ENCODE results near the gene TNFRSF21. TPM values are rescaled to one million over a fixed set of nuclear protein-coding genes. Genes with fewer than 3 reads are reported as not detected.

Gene TNFRSF21
- polyA plus RNA-seq, 3 donors = 0.43 to 0.86 (median 0.58) TPM

DNA sequence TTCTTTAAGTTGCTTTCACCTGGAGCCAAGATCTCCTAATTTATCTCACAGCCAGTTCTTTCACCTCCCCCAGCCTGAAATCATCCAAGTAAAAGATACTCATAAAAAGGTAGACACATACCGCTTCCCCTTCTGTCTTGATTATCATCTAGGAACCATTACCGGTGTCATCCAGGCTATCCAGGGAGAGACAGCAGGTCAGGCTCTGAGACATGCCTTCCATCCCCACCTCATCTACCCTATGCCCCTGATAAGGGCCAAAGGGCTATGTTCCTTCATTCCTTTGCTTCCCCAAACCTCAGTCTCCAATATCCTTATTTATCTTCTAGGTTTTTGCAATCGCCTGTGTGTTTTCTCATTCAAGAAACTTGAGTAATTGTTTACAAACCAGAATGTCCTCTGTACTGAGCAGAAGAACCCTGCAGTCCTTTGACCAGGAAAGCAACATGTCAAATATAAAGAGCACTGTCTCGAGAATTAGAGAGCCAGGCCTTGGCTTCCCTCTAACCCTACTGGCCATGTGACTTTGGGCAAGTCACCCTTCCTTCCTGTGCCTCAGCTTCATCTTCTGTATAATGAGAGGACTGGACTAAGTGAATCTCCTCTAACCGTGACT, 41.0 kb downstream of the TNFRSF21 start:
- Histone ChIP-seq H3K27ac (ENCODE audit: low read depth in 1 of 2, low read length in 2 of 2) (no peak overlapping the region), H3K4me2 (replicated peaks; ENCODE audit: extremely low read depth, low read length, poor library complexity, severe bottlenecking) (no peak overlapping the region), H2AFZ (ENCODE audit: insufficient read depth, low read depth, low read length, poor library complexity, severe bottlenecking) (no peak overlapping the region), H3K9me3 (replicated peaks in 1 of 2; ENCODE audit: control insufficient read depth in 1 of 2, insufficient read depth in 1 of 2, low read length in 2 of 2) (no peaks in the 10 kb centered on the region), H3K9ac (ENCODE audit: insufficient read depth, low read length, poor library complexity, severe bottlenecking) (no peak overlapping the region), H3K4me3 (replicated peaks in 1 of 3; ENCODE audit: low read depth in 2 of 3, low read length in 3 of 3) (no peak overlapping the region), H3K79me2 (ENCODE audit: insufficient read depth, low read length) (no peaks in the 10 kb centered on the region), H4K20me1 (ENCODE audit: insufficient read depth, low read length) (no peaks in the 10 kb centered on the region), H3K4me1 (ENCODE audit: control insufficient read depth in 1 of 2, insufficient read depth in 2 of 2, low read length in 2 of 2) (no peaks in the 10 kb centered on the region), H3K27me3 (ENCODE audit: control insufficient read depth in 2 of 2, insufficient read depth in 2 of 2, low read length in 2 of 2) (no peaks in the 10 kb centered on the region), H3K36me3 (replicated peaks in 1 of 2; ENCODE audit: control insufficient read depth in 1 of 2, insufficient read depth in 2 of 2, low read length in 2 of 2) (no peaks in the 10 kb centered on the region)
- Mint-ChIP-seq H3K4me3 (no peak overlapping the region), H3K36me3 (no peaks in the 10 kb centered on the region), H3K9me3 (peaks cover 0 to 2% (median 0%) of the 10 kb centered on the region in 7 donors), H3K27me3 (ENCODE audit: low read depth in 3 of 3) (peaks cover 0 to 4% (median 1%) of the 10 kb centered on the region in 3 donors), H3K27ac (peak overlapping the region in 1 of 7 donors; percentile 10), H3K4me1 (peaks cover 4% of the 10 kb centered on the region)
- 93% methylated on average over 5 of the region's 5 CpGs for WGBS (ENCODE audit: insufficient coverage)
- TF ChIP-seq, protein P1, sequence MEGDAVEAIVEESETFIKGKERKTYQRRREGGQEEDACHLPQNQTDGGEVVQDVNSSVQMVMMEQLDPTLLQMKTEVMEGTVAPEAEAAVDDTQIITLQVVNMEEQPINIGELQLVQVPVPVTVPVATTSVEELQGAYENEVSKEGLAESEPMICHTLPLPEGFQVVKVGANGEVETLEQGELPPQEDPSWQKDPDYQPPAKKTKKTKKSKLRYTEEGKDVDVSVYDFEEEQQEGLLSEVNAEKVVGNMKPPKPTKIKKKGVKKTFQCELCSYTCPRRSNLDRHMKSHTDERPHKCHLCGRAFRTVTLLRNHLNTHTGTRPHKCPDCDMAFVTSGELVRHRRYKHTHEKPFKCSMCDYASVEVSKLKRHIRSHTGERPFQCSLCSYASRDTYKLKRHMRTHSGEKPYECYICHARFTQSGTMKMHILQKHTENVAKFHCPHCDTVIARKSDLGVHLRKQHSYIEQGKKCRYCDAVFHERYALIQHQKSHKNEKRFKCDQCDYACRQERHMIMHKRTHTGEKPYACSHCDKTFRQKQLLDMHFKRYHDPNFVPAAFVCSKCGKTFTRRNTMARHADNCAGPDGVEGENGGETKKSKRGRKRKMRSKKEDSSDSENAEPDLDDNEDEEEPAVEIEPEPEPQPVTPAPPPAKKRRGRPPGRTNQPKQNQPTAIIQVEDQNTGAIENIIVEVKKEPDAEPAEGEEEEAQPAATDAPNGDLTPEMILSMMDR (IDR thresholded peaks at IDR 0.05) = no peak
- no peak for DNase-seq
- intact Hi-C loops (cut with micrococcal nuclease) = no loop called here

GRCh38 chr6:47267301-47267700, 42.4 kb downstream of the TNFRSF21 start:
- Mint-ChIP-seq H3K27me3 (ENCODE audit: low read depth in 3 of 3) (peaks cover 0 to 4% (median 1%) of the 10 kb centered on the region in 3 donors), H3K9me3 (peaks cover 0 to 2% (median 0%) of the 10 kb centered on the region in 7 donors), H3K4me3 (no peak overlapping the region), H3K27ac (no peak overlapping the region), H3K4me1 (peaks cover 4% of the 10 kb centered on the region), H3K36me3 (no peaks in the 10 kb centered on the region)
- H2AFZ ChIP-seq (ENCODE audit: insufficient read depth, low read depth, low read length, poor library complexity, severe bottlenecking) = no peak overlapping the region
- no peak overlapping the region for H3K4me3 ChIP-seq (replicated peaks in 1 of 3; ENCODE audit: low read depth in 2 of 3, low read length in 3 of 3)
- H3K9me3 ChIP-seq (replicated peaks in 1 of 2; ENCODE audit: control insufficient read depth in 1 of 2, insufficient read depth in 1 of 2, low read length in 2 of 2) = no peaks in the 10 kb centered on the region
- TF ChIP-seq, protein P1 (IDR thresholded peaks at IDR 0.05) = no peak
- no peak overlapping the region for H3K27ac ChIP-seq (ENCODE audit: low read depth in 1 of 2, low read length in 2 of 2)
- no peaks in the 10 kb centered on the region for H3K4me1 ChIP-seq (ENCODE audit: control insufficient read depth in 1 of 2, insufficient read depth in 2 of 2, low read length in 2 of 2)
- H4K20me1 ChIP-seq (ENCODE audit: insufficient read depth, low read length) = no peaks in the 10 kb centered on the region
- WGBS (ENCODE audit: insufficient coverage) = 100% methylated on average over 3 of the region's 6 CpGs
- no peak for DNase-seq
- no peaks in the 10 kb centered on the region for H3K79me2 ChIP-seq (ENCODE audit: insufficient read depth, low read length)
- H3K4me2 ChIP-seq (replicated peaks; ENCODE audit: extremely low read depth, low read length, poor library complexity, severe bottlenecking) = no peak overlapping the region
- H3K36me3 ChIP-seq (replicated peaks in 1 of 2; ENCODE audit: control insufficient read depth in 1 of 2, insufficient read depth in 2 of 2, low read length in 2 of 2) = no peaks in the 10 kb centered on the region
- no peaks in the 10 kb centered on the region for H3K27me3 ChIP-seq (ENCODE audit: control insufficient read depth in 2 of 2, insufficient read depth in 2 of 2, low read length in 2 of 2)
- H3K9ac ChIP-seq (ENCODE audit: insufficient read depth, low read length, poor library complexity, severe bottlenecking) = no peak overlapping the region
- intact Hi-C loops (cut with micrococcal nuclease) = no loop called here
